HCT116 (cell line): ENCODE measurements around the gene TAF11. TPM values are rescaled to one million over a fixed set of nuclear protein-coding genes. Genes with fewer than 3 reads are reported as not detected.
"Not testable (repeated sequence)": the region's sequence is repeated elsewhere in the genome, so short reads cannot be mapped to it uniquely, and the experiment has no call there.

Experiments used
- ATAC-seq: fragments of 200-7000 bp; cut with Tn5 transposase; 2 replicates; pipeline ENCODE4 v1.9.1; 2020; ENCODE audit warnings: mild to moderate bottlenecking, moderate library complexity
- BruUV-seq: library from RNA; stranded (reverse); fragments of 400-500 nt; replicated peaks from 2 replicates; lab custom pipeline; 2021; lab: Mats Ljungman, UMichigan
- CTCF ChIA-PET: fragments of 300-600 bp; sonication (Branson Sonifier 250); formaldehyde crosslinking; loops from one replicate; lab custom pipeline; 2021; ENCODE audit warnings: antibody characterized with exemption; lab: Charles Lee
- POLR2A ChIA-PET: fragments of 300-600, 350-600 bp; sonication (Branson Sonifier 250); formaldehyde crosslinking; loops from one replicate; lab custom pipeline; 2021; ENCODE audit warnings: antibody characterized with exemption; lab: Charles Lee
- RAD21 ChIA-PET, 2 experiments: fragments of 300-600 bp; sonication (Branson Sonifier 250); formaldehyde crosslinking; loops; one replicate each; lab custom pipeline; 2023; ENCODE audit warnings: low total read pairs in 2 of 2; ENCODE audit not compliant: uncharacterized antibody in 2 of 2, unreplicated experiment in 2 of 2, low non-redundant PET in 1 of 2; lab: Charles Lee
- DNase-seq: peaks from one replicate; pipeline ENCODE4 v3.0.0-alpha.2; 2010; ENCODE audit warnings: low read depth, low spot score
- H2AFZ ChIP-seq: fragments of 200-600 bp; shearing (Covaris generic), sonication (generic); 2 replicates; pipeline ENCODE4 v1.6.1; 2017; ENCODE audit warnings: low read depth, mixed run types, mixed read lengths, antibody characterized with exemption, low read length; ENCODE audit not compliant: poor library complexity, severe bottlenecking
- H3K27ac ChIP-seq: 2 replicates; pipeline ENCODE4 v1.5.1; 2012; ENCODE audit warnings: low read depth, low read length
- H3K27me3 ChIP-seq: fragments of 200-600 bp; sonication (generic); 2 replicates; pipeline ENCODE4 v1.6.1; 2016; ENCODE audit warnings: mixed run types, low read length, mixed read lengths; ENCODE audit not compliant: insufficient read depth
- H3K36me3 ChIP-seq, 2 experiments: fragments of 200-500 bp in 1 of 2; fragments of 200-600 bp in 1 of 2; sonication (Bioruptor generic) in 1 of 2; sonication (generic) in 1 of 2; 2 replicates each; pipeline versions ENCODE4 v1.5.1 to v1.6.1; 2014 to 2016; ENCODE audit warnings: low read length in 2 of 2, inconsistent platforms in 1 of 2, mixed read lengths in 1 of 2, mixed run types in 1 of 2; ENCODE audit not compliant: insufficient read depth in 2 of 2, control insufficient read depth in 1 of 2
- H3K4me1 ChIP-seq, 2 experiments: fragments of 200-600 bp in 1 of 2; sonication (generic) in 1 of 2; 2 replicates each; pipeline versions ENCODE4 v1.5.1 to v1.6.1; 2012 to 2017; ENCODE audit warnings: low read length in 2 of 2, inconsistent platforms in 1 of 2, mild to moderate bottlenecking in 1 of 2, mixed read lengths in 1 of 2, mixed run types in 1 of 2, moderate library complexity in 1 of 2; ENCODE audit not compliant: insufficient read depth in 2 of 2, control insufficient read depth in 1 of 2
- H3K4me2 ChIP-seq: fragments of 200-600 bp; sonication (generic); 2 replicates; pipeline ENCODE4 v1.6.1; 2017; ENCODE audit warnings: mixed run types, low read length, mixed read lengths
- H3K4me3 ChIP-seq, 2 experiments: fragments of 200-600 bp in 1 of 2; sonication (generic) in 1 of 2; replicated peaks in 1 of 2; 2 replicates each; pipeline ENCODE4 v1.5.1; 2011 to 2016; ENCODE audit warnings: low read length in 2 of 2, control low read depth in 1 of 2, low read depth in 1 of 2, mild to moderate bottlenecking in 1 of 2, mixed read lengths in 1 of 2, mixed run types in 1 of 2
- H3K79me2 ChIP-seq: fragments of 200-600 bp; sonication (generic); 2 replicates; pipeline ENCODE4 v1.6.1; 2017; ENCODE audit warnings: mild to moderate bottlenecking, mixed run types, low read length, moderate library complexity, mixed read lengths; ENCODE audit not compliant: insufficient read depth
- H3K9ac ChIP-seq: fragments of 200-600 bp; sonication (generic); 2 replicates; pipeline ENCODE4 v1.6.1; 2016; ENCODE audit warnings: low read length, mixed read lengths
- H3K9me2 ChIP-seq: fragments of 200-600 bp; sonication (generic), shearing (Covaris generic); 2 replicates; pipeline ENCODE4 v1.6.1; 2017; ENCODE audit warnings: mixed run types, mild to moderate bottlenecking, moderate library complexity; ENCODE audit not compliant: insufficient read depth
- H3K9me3 ChIP-seq, 2 experiments: fragments of 200-500 bp in 1 of 2; fragments of 200-600 bp in 1 of 2; sonication (Bioruptor generic) in 1 of 2; sonication (generic) in 1 of 2; 2 replicates each; pipeline ENCODE4 v1.6.1; 2014 to 2017; ENCODE audit warnings: low read length in 2 of 2, mixed read lengths in 2 of 2, inconsistent platforms in 1 of 2, low read depth in 1 of 2, mild to moderate bottlenecking in 1 of 2, mixed run types in 1 of 2, moderate library complexity in 1 of 2; ENCODE audit not compliant: control insufficient read depth in 1 of 2, insufficient read depth in 1 of 2
- H4K20me1 ChIP-seq: fragments of 200-600 bp; sonication (generic), shearing (Covaris generic); 2 replicates; pipeline ENCODE4 v1.6.1; 2017; ENCODE audit warnings: mixed run types, mild to moderate bottlenecking, moderate library complexity; ENCODE audit not compliant: insufficient read depth
- CBX3 ChIP-seq: IDR thresholded peaks from 2 replicates; pipeline ENCODE4 v1.6.1; 2012; ENCODE audit warnings: low read depth
- EGR1 ChIP-seq: IDR thresholded peaks from 2 replicates; pipeline ENCODE4 v1.6.1; 2012; ENCODE audit warnings: low read depth
- FOSL1 ChIP-seq: IDR thresholded peaks from 2 replicates; pipeline ENCODE4 v1.6.1; 2012; ENCODE audit warnings: low read depth
- JUND ChIP-seq: IDR thresholded peaks from 2 replicates; pipeline ENCODE4 v1.6.1; 2012
- RAD21 ChIP-seq: IDR thresholded peaks from 2 replicates; pipeline ENCODE4 v1.6.1; 2012; ENCODE audit warnings: low read depth, mild to moderate bottlenecking
- SP1 ChIP-seq: IDR thresholded peaks from 2 replicates; pipeline ENCODE4 v1.6.1; 2012; ENCODE audit warnings: low read depth
- intact Hi-C: fragments of 100-400 bp; cut with micrococcal nuclease; formaldehyde crosslinking; loops from 2 replicates; pipeline ENCODE4 v1.10.0; 2022
- total RNA-seq: library from RNA; stranded (reverse); gene quantifications from one replicate; pipeline ENCODE4 v1.2.1, GENCODE V29; 2021; ENCODE audit not compliant: unreplicated experiment
- TF ChIP-seq, protein P1 (sequence below), 3 experiments: fragments of 200-600 bp in 1 of 3; sonication (generic) in 1 of 3; IDR thresholded peaks in 2 of 3; conservative IDR thresholded peaks in 1 of 3; 2 replicates each; pipeline ENCODE4 v1.5.1; 2012 to 2017; ENCODE audit warnings: low read depth in 2 of 3, low read length in 2 of 3, antibody characterized with exemption in 1 of 3, borderline replicate concordance in 1 of 3, control low read depth in 1 of 3, mild to moderate bottlenecking in 1 of 3, mixed read lengths in 1 of 3, mixed run types in 1 of 3, moderate library complexity in 1 of 3; ENCODE audit not compliant: insufficient read depth in 1 of 3

TAF11 gene
- total RNA-seq, 1 experiment from 2014 or later = 23.7 TPM

DNA sequence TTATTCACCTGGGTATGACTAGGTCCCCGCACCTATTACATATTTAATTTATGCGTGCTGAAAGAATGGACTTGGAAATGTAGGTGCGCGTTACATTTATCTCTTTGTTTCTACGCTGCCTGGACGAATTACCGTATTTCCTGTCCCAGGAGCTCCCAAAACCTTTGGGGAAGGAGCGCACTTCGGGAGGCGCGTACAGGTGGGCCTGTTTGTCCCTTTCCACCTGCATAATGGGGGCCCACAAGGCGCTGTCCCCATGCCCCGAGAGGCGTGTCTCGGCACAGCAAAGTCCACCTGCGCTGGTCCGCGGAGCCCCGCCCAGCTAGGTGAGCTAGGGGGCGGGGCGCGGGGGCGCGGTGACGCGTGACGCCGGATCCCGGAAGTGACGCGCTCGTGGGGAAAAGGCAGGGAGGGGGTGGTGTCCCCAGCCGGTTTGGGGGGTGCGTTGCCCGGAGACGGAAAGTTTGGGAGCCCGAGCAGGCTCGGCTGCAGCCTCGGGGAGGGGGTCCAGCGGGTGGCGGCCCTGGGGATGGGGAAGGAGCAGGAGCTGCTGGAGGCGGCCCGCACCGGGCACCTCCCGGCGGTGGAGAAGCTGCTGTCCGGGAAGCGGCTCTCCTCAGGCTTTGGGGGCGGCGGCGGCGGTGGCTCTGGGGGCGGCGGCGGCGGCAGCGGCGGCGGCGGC, 1.2 kb upstream of the TAF11 start, which contains the start of gene ANKS1A (continued):
- TF ChIP-seq, protein P1, sequence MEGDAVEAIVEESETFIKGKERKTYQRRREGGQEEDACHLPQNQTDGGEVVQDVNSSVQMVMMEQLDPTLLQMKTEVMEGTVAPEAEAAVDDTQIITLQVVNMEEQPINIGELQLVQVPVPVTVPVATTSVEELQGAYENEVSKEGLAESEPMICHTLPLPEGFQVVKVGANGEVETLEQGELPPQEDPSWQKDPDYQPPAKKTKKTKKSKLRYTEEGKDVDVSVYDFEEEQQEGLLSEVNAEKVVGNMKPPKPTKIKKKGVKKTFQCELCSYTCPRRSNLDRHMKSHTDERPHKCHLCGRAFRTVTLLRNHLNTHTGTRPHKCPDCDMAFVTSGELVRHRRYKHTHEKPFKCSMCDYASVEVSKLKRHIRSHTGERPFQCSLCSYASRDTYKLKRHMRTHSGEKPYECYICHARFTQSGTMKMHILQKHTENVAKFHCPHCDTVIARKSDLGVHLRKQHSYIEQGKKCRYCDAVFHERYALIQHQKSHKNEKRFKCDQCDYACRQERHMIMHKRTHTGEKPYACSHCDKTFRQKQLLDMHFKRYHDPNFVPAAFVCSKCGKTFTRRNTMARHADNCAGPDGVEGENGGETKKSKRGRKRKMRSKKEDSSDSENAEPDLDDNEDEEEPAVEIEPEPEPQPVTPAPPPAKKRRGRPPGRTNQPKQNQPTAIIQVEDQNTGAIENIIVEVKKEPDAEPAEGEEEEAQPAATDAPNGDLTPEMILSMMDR (IDR thresholded peaks at IDR 0.05 in 2 of 3, conservative IDR thresholded peaks at IDR 0.05 in 1 of 3; ENCODE audit: borderline replicate concordance in 1 of 3, insufficient read depth in 1 of 3, low read depth in 2 of 3, low read length in 2 of 3) = no peak
- TF ChIP-seq FOSL1 (no peak), JUND (no peak)

GRCh38 chr6:34888514-34888856, 643 bp upstream of the TAF11 start:
- Histone ChIP-seq H3K4me3 (peak overlapping the region; percentile 81 to 87), H3K9me3 (no peaks in the 10 kb centered on the region), H3K4me1 (peaks cover 10 to 17% of the 10 kb centered on the region in 2 experiments), H3K27ac (peak overlapping the region; percentile 65), H3K9me2 (no peaks in the 10 kb centered on the region)
- CTCF ChIA-PET = interaction anchor here (0.6 to 1.3 kb wide), 3 partner anchors 62 to 252 kb away, joined by 3 to 4 read pairs (median 4); partner anchors contain the start of gene SNRPC
- 0 out of 2 replicates have a peak, but pooled peaks have one; percentile 1 for ATAC-seq
- intact Hi-C loops = loop anchor here (2.0 kb wide), 1 partner anchor 132 kb away; the partner anchor contains the start of gene SNRPC
- BruUV-seq = no TSS peak
- no peak for DNase-seq
- no peak for TF ChIP-seq EGR1
- no peak for TF ChIP-seq SP1
- no peak for TF ChIP-seq RAD21
- no peak for TF ChIP-seq CBX3
- TF ChIP-seq, all 23 proteins: peak for 0
- Histone ChIP-seq H3K36me3 (no peaks in the 10 kb centered on the region), H2AFZ (peak overlapping the region; percentile 49), H3K9ac (peak overlapping the region; percentile 84), H3K27me3 (no peaks in the 10 kb centered on the region), H3K4me2 (peak overlapping the region; percentile 93), H3K79me2 (peaks cover 85% of the 10 kb centered on the region), H4K20me1 (no peaks in the 10 kb centered on the region)
- RAD21 ChIA-PET = no interaction called here
- POLR2A ChIA-PET = interaction anchor here (0.6 to 2.0 kb wide), 3 partner anchors 8 to 11 kb away, joined by 3 to 4 read pairs (median 4); no protein-coding TSS in a partner anchor

- CTCF ChIA-PET, intact Hi-C loops, BruUV-seq, H3K9me2 ChIP-seq, H4K20me1 ChIP-seq, H3K36me3 ChIP-seq, H3K9me3 ChIP-seq, POLR2A ChIA-PET, H3K27me3 ChIP-seq, RAD21 ChIA-PET, H3K4me2 ChIP-seq, ATAC-seq, H3K27ac ChIP-seq, H3K9ac ChIP-seq, H2AFZ ChIP-seq, H3K4me3 ChIP-seq, DNase-seq: not testable (repeated sequence)
- Histone ChIP-seq H3K79me2 (peaks cover 75% of the 10 kb centered on the region), H3K4me1 (peaks cover 8 to 15% of the 10 kb centered on the region in 2 experiments)
Observed at GRCh38 chr6:34885837-34886236, 2.0 kb downstream of the TAF11 start.
